GM19452 (cell line): ENCODE measurements around the gene TMTC1.
"Not testable (repeated sequence)": the region's sequence is repeated elsewhere in the genome, so short reads cannot be mapped to it uniquely, and the experiment has no call there.

Source experiments
- ATAC-seq: cut with Tn5 transposase; IDR thresholded peaks from one replicate; pipeline ENCODE4 v1.9.1; 2021; ENCODE audit not compliant: unreplicated experiment

Gene TMTC1

GRCh38 chr12:29580971-29581370 lies 202.8 kb downstream of the TMTC1 start:
- ATAC-seq = no peak

- no peak for ATAC-seq
Observed at GRCh38 chr12:29578731-29579130, 205.0 kb downstream of the TMTC1 start.

- no peak for ATAC-seq
Observed at GRCh38 chr12:29578070-29578469, 205.7 kb downstream of the TMTC1 start.

GRCh38 chr12:29574500-29574899 lies 209.2 kb downstream of the TMTC1 start:
- no peak for ATAC-seq

GRCh38 chr12:29572938-29573337 lies 210.8 kb downstream of the TMTC1 start:
- ATAC-seq = no peak

- no peak for ATAC-seq
Observed at GRCh38 chr12:29572464-29572863, 211.3 kb downstream of the TMTC1 start.

- ATAC-seq = no peak
Observed at GRCh38 chr12:29569132-29569757, 214.5 kb downstream of the TMTC1 start.

GRCh38 chr12:29566441-29566840 lies 217.3 kb downstream of the TMTC1 start:
- ATAC-seq = no peak

GRCh38 chr12:29565727-29566126 lies 218.0 kb downstream of the TMTC1 start:
- no peak for ATAC-seq

- no peak for ATAC-seq
Observed at GRCh38 chr12:29564925-29565324, 218.8 kb downstream of the TMTC1 start.

- peak; percentile 63 for ATAC-seq
Observed at GRCh38 chr12:29563636-29564035, 220.1 kb downstream of the TMTC1 start.

GRCh38 chr12:29563071-29563470 lies 220.7 kb downstream of the TMTC1 start:
- ATAC-seq = no peak

GRCh38 chr12:29562110-29562804 lies 221.5 kb downstream of the TMTC1 start:
- no peak for ATAC-seq

- ATAC-seq = no peak
Observed at GRCh38 chr12:29561664-29562071, 222.1 kb downstream of the TMTC1 start.

- no peak for ATAC-seq
Observed at GRCh38 chr12:29559198-29559597, 224.5 kb downstream of the TMTC1 start.

GRCh38 chr12:29556363-29556762 lies 227.4 kb downstream of the TMTC1 start:
- ATAC-seq = no peak

GRCh38 chr12:29555451-29555850 lies 228.3 kb downstream of the TMTC1 start:
- ATAC-seq = not testable (repeated sequence)

GRCh38 chr12:29552994-29553748 lies 230.6 kb downstream of the TMTC1 start:
- ATAC-seq = no peak

GRCh38 chr12:29552324-29552927 lies 231.3 kb downstream of the TMTC1 start:
- ATAC-seq = peak; percentile 81

GRCh38 chr12:29551812-29552211 lies 231.9 kb downstream of the TMTC1 start:
- ATAC-seq = no peak

GRCh38 chr12:29547864-29548263 lies 235.9 kb downstream of the TMTC1 start:
- ATAC-seq = no peak
